Inflammatory macrophage treated with lipopolysaccharide for 4 hours (primary cell): ENCODE data around the gene ARID3A.
A peak's percentile ranks its signal among the peaks of the same experiment; 100 is the strongest.
"Not testable (repeated sequence)": the region's sequence is repeated elsewhere in the genome, so short reads cannot be mapped to it uniquely, and the experiment has no call there.

Experiments used
- DNase-seq: peaks from one replicate; pipeline ENCODE4 v3.0.0-alpha.2; 2020

The ARID3A gene

GRCh38 chr19:948842-949496, 23.1 kb downstream of the ARID3A start:
- no peak for DNase-seq

- no peak for DNase-seq
Measured at GRCh38 chr19:950352-951066, 24.7 kb downstream of the ARID3A start.

GRCh38 chr19:952049-952679, 26.3 kb downstream of the ARID3A start:
- DNase-seq: no peak

- no peak for DNase-seq
Measured at GRCh38 chr19:952680-953444, 27.0 kb downstream of the ARID3A start.

GRCh38 chr19:953445-954271, 27.8 kb downstream of the ARID3A start:
- no peak for DNase-seq

- no peak for DNase-seq
Measured at GRCh38 chr19:954272-954671, 28.4 kb downstream of the ARID3A start.

- no peak for DNase-seq
Measured at GRCh38 chr19:954672-955494, 29.0 kb downstream of the ARID3A start.

- no peak for DNase-seq
Measured at GRCh38 chr19:955803-956765, 30.2 kb downstream of the ARID3A start.

- no peak for DNase-seq
Measured at GRCh38 chr19:956766-957440, 31.1 kb downstream of the ARID3A start.

- DNase-seq: not testable (repeated sequence)
Measured at GRCh38 chr19:957578-957977, 31.7 kb downstream of the ARID3A start.

- peak; percentile 24 for DNase-seq
Measured at GRCh38 chr19:958967-959855, 33.4 kb downstream of the ARID3A start.

- no peak for DNase-seq
Measured at GRCh38 chr19:960020-960419, 34.2 kb downstream of the ARID3A start.

- no peak for DNase-seq
Measured at GRCh38 chr19:960601-960938, 34.7 kb downstream of the ARID3A start.

GRCh38 chr19:961866-962620, 36.2 kb downstream of the ARID3A start:
- DNase-seq: peak; percentile 72

GRCh38 chr19:962683-963400, 37.0 kb downstream of the ARID3A start:
- no peak for DNase-seq

- no peak for DNase-seq
Measured at GRCh38 chr19:963486-963951, 37.7 kb downstream of the ARID3A start.

GRCh38 chr19:964116-964520, 38.3 kb downstream of the ARID3A start:
- no peak for DNase-seq
